WERI-Rb-1 (cell line): ENCODE measurements around the gene CGB8.
A peak's percentile ranks its signal among the peaks of the same experiment; 100 is the strongest.
"Not testable (repeated sequence)": the region's sequence is repeated elsewhere in the genome, so short reads cannot be mapped to it uniquely, and the experiment has no call there.

ENCODE experiments used
- DNase-seq: peaks from one replicate; pipeline ENCODE4 v3.0.0-alpha.2; 2020
- H3K27ac ChIP-seq: fragments of 250-450 bp; sonication (Bioruptor Pico); 2 replicates; pipeline ENCODE4 v1.5.1; 2020; ENCODE audit warnings: mild to moderate bottlenecking, moderate library complexity
- H3K27me3 ChIP-seq: fragments of 250-450 bp; sonication (Bioruptor Pico); 2 replicates; pipeline ENCODE4 v1.5.1; 2021; ENCODE audit warnings: mild to moderate bottlenecking, low read depth, moderate library complexity; ENCODE audit not compliant: insufficient read depth, severe bottlenecking
- H3K36me3 ChIP-seq: fragments of 250-450 bp; sonication (Bioruptor Pico); 2 replicates; pipeline ENCODE4 v1.5.1; 2020; ENCODE audit warnings: mild to moderate bottlenecking, moderate library complexity
- H3K4me3 ChIP-seq: 2 replicates; pipeline ENCODE4 v1.5.1; 2011; ENCODE audit warnings: low read depth, mild to moderate bottlenecking, control low read depth, low read length
- H3K9me3 ChIP-seq: fragments of 250-450 bp; sonication (Bioruptor Pico); 2 replicates; pipeline ENCODE4 v1.5.1; 2021; ENCODE audit warnings: mild to moderate bottlenecking, moderate library complexity; ENCODE audit not compliant: severe bottlenecking
- CTCF ChIP-seq: IDR thresholded peaks from 2 replicates; pipeline ENCODE4 v1.5.1; 2011; ENCODE audit warnings: low read depth, mild to moderate bottlenecking, control low read depth, inconsistent platforms, low read length

CGB8 gene

GRCh38 chr19:49080392-49080791 lies 31.5 kb upstream of the CGB8 start:
- no peak for DNase-seq
- no peak overlapping the region for H3K4me3 ChIP-seq
- H3K9me3 ChIP-seq, result peaks cover 3% of the 10 kb centered on the region
- H3K27ac ChIP-seq, result no peak overlapping the region
- no peak for TF ChIP-seq CTCF
- H3K27me3 ChIP-seq, result no peaks in the 10 kb centered on the region
- H3K36me3 ChIP-seq, result peaks cover 1% of the 10 kb centered on the region

GRCh38 chr19:49074869-49075268 lies 26.0 kb upstream of the CGB8 start:
- not testable (repeated sequence) for H3K4me3 ChIP-seq, H3K9me3 ChIP-seq, H3K36me3 ChIP-seq, H3K27ac ChIP-seq
- peak; percentile 73 for DNase-seq
- H3K27me3 ChIP-seq, result peaks cover 19% of the 10 kb centered on the region
- peak; percentile 58 for TF ChIP-seq CTCF

- DNase-seq, result peak; percentile 83
- TF ChIP-seq CTCF, result peak; percentile 77
Measured at GRCh38 chr19:49073514-49074378, 24.8 kb upstream of the CGB8 start.

GRCh38 chr19:49071860-49072547 lies 23.1 kb upstream of the CGB8 start:
- H3K27me3 ChIP-seq, result peaks cover 19% of the 10 kb centered on the region
- H3K4me3 ChIP-seq, result peak overlapping the region; percentile 26; the same call in 1 of the 2 replicates
- DNase-seq, result peak; percentile 72
- H3K27ac ChIP-seq, result no peak overlapping the region
- TF ChIP-seq CTCF, result no peak
- no peaks in the 10 kb centered on the region for H3K36me3 ChIP-seq
- no peaks in the 10 kb centered on the region for H3K9me3 ChIP-seq

More at GRCh38 chr19:49073514-49074378, 24.8 kb upstream of the CGB8 start:
- Histone ChIP-seq H3K36me3 (no peaks in the 10 kb centered on the region), H3K9me3 (no peaks in the 10 kb centered on the region), H3K27ac (no peak overlapping the region), H3K27me3 (peaks cover 19% of the 10 kb centered on the region), H3K4me3 (no peak overlapping the region)

GRCh38 chr19:49070416-49070815 lies 21.5 kb upstream of the CGB8 start:
- no peak for DNase-seq
- TF ChIP-seq CTCF, result no peak
- Histone ChIP-seq H3K27me3 (peaks cover 19% of the 10 kb centered on the region), H3K9me3 (no peaks in the 10 kb centered on the region), H3K36me3 (no peaks in the 10 kb centered on the region), H3K4me3 (no peak overlapping the region), H3K27ac (no peak overlapping the region)
